ENCODE measurements around the gene CCDC127. TPM values are rescaled to one million over a fixed set of nuclear protein-coding genes. Genes with fewer than 3 reads are reported as not detected.
"Not testable (repeated sequence)": the region's sequence is repeated elsewhere in the genome, so short reads cannot be mapped to it uniquely, and the experiment has no call there.

The CCDC127 gene
- total RNA-seq, 2 donors from 2014 or later = 8.4 to 9.7 TPM

GRCh38 chr5:219991-220390 lies 2.0 kb upstream of the CCDC127 start:
- peak overlapping the region; percentile 81 for H3K4me3 Mint-ChIP-seq
- H3K9me3 Mint-ChIP-seq = no peaks in the 10 kb centered on the region
- Histone ChIP-seq H3K27me3 (ENCODE audit: control insufficient read depth, insufficient read depth, low read length, poor library complexity, severe bottlenecking) (no peaks in the 10 kb centered on the region), H3K9ac (ENCODE audit: extremely low read depth, low read length, poor library complexity, severe bottlenecking) (no peak overlapping the region), H3K9me3 (ENCODE audit: control insufficient read depth, low read length) (no peaks in the 10 kb centered on the region), H3K27ac (ENCODE audit: low read depth, low read length) (no peak overlapping the region), H3K4me1 (ENCODE audit: control insufficient read depth, insufficient read depth, low read length) (no peaks in the 10 kb centered on the region), H3K36me3 (ENCODE audit: control insufficient read depth, insufficient read depth, low read length) (peaks cover 5% of the 10 kb centered on the region), H3K4me3 (ENCODE audit: low read length) (peak overlapping the region; percentile 87)
- peaks cover 14% of the 10 kb centered on the region for H3K36me3 Mint-ChIP-seq (ENCODE audit: low read depth)
- H3K27me3 Mint-ChIP-seq (ENCODE audit: insufficient read depth) = no peaks in the 10 kb centered on the region
- no peak for DNase-seq
- no peak overlapping the region for H3K27ac Mint-ChIP-seq
- whole genome bisulfite sequencing, 2 experiments (ENCODE audit: insufficient coverage in 1 of 2, insufficient read length in 1 of 2) = 80 to 84% methylated on average over 4 of the region's 4 CpGs
- TF ChIP-seq CTCF (conservative IDR thresholded peaks at IDR 0.05) = no peak
- H3K4me1 Mint-ChIP-seq = peaks cover 24% of the 10 kb centered on the region

GRCh38 chr5:219460-219863 lies 1.5 kb upstream of the CCDC127 start:
- peaks cover 24% of the 10 kb centered on the region for H3K4me1 Mint-ChIP-seq
- peak overlapping the region; percentile 81 for H3K4me3 Mint-ChIP-seq
- peaks cover 10% of the 10 kb centered on the region for H3K36me3 Mint-ChIP-seq (ENCODE audit: low read depth)
- H3K27me3 ChIP-seq (ENCODE audit: control insufficient read depth, insufficient read depth, low read length, poor library complexity, severe bottlenecking) = no peaks in the 10 kb centered on the region
- TF ChIP-seq CTCF (conservative IDR thresholded peaks at IDR 0.05) = no peak
- peak overlapping the region; percentile 74 for H3K9ac ChIP-seq (ENCODE audit: extremely low read depth, low read length, poor library complexity, severe bottlenecking)
- H3K4me1 ChIP-seq (ENCODE audit: control insufficient read depth, insufficient read depth, low read length) = no peaks in the 10 kb centered on the region
- H3K27me3 Mint-ChIP-seq (ENCODE audit: insufficient read depth) = no peaks in the 10 kb centered on the region
- no peak overlapping the region for H3K27ac Mint-ChIP-seq
- no peaks in the 10 kb centered on the region for H3K9me3 Mint-ChIP-seq
- H3K27ac ChIP-seq (ENCODE audit: low read depth, low read length) = no peak overlapping the region
- peak overlapping the region; percentile 87 for H3K4me3 ChIP-seq (ENCODE audit: low read length)
- H3K36me3 ChIP-seq (ENCODE audit: control insufficient read depth, insufficient read depth, low read length) = peaks cover under 1% of the 10 kb centered on the region
- WGBS, 2 experiments (ENCODE audit: insufficient coverage in 1 of 2, insufficient read length in 1 of 2) = 33 to 39% methylated on average over 8 to 9 of the region's 9 CpGs
- no peaks in the 10 kb centered on the region for H3K9me3 ChIP-seq (ENCODE audit: control insufficient read depth, low read length)
- DNase-seq = peak; percentile 58

- peak; percentile 81 for DNase-seq
- H3K36me3 Mint-ChIP-seq (ENCODE audit: low read depth) = peaks cover 18% of the 10 kb centered on the region
Measured at GRCh38 chr5:218457-219291, 721 bp upstream of the CCDC127 start.

GRCh38 chr5:216076-216475 lies 1.9 kb downstream of the CCDC127 start:
- not testable (repeated sequence) for H3K27ac Mint-ChIP-seq, H3K4me3 Mint-ChIP-seq

More at GRCh38 chr5:218457-219291, 721 bp upstream of the CCDC127 start:
- Histone ChIP-seq H3K4me1 (ENCODE audit: control insufficient read depth, insufficient read depth, low read length) (no peaks in the 10 kb centered on the region), H3K4me3 (ENCODE audit: low read length) (peak overlapping the region; percentile 87), H3K36me3 (ENCODE audit: control insufficient read depth, insufficient read depth, low read length) (peaks cover 5% of the 10 kb centered on the region), H3K27ac (ENCODE audit: low read depth, low read length) (no peak overlapping the region), H3K27me3 (ENCODE audit: control insufficient read depth, insufficient read depth, low read length, poor library complexity, severe bottlenecking) (no peaks in the 10 kb centered on the region), H3K9me3 (ENCODE audit: control insufficient read depth, low read length) (no peaks in the 10 kb centered on the region), H3K9ac (ENCODE audit: extremely low read depth, low read length, poor library complexity, severe bottlenecking) (peak overlapping the region; percentile 74)
- H3K9me3 Mint-ChIP-seq = no peaks in the 10 kb centered on the region
- H3K4me3 Mint-ChIP-seq = peak overlapping the region; percentile 81
- H3K27ac Mint-ChIP-seq = peak overlapping the region; percentile 90
- no peaks in the 10 kb centered on the region for H3K27me3 Mint-ChIP-seq (ENCODE audit: insufficient read depth)
- H3K4me1 Mint-ChIP-seq = peaks cover 24% of the 10 kb centered on the region
- peak; percentile 20 for TF ChIP-seq CTCF (conservative IDR thresholded peaks at IDR 0.05)
- WGBS, 2 experiments (ENCODE audit: insufficient coverage in 1 of 2, insufficient read length in 1 of 2) = 0 to 1% methylated on average over 30 to 73 of the region's 73 CpGs

GRCh38 chr5:215256-215655 lies 2.7 kb downstream of the CCDC127 start:
- H3K4me3 Mint-ChIP-seq; H3K27ac Mint-ChIP-seq; H3K27me3 ChIP-seq (ENCODE audit: control insufficient read depth, insufficient read depth, low read length, poor library complexity, severe bottlenecking); H3K27me3 Mint-ChIP-seq (ENCODE audit: insufficient read depth); DNase-seq; H3K36me3 ChIP-seq (ENCODE audit: control insufficient read depth, insufficient read depth, low read length); H3K4me3 ChIP-seq (ENCODE audit: low read length); H3K27ac ChIP-seq (ENCODE audit: low read depth, low read length); H3K9me3 Mint-ChIP-seq; H3K9ac ChIP-seq (ENCODE audit: extremely low read depth, low read length, poor library complexity, severe bottlenecking); H3K9me3 ChIP-seq (ENCODE audit: control insufficient read depth, low read length); H3K4me1 ChIP-seq (ENCODE audit: control insufficient read depth, insufficient read depth, low read length): not testable (repeated sequence)
- WGBS, 2 experiments (ENCODE audit: insufficient coverage in 1 of 2, insufficient read length in 1 of 2) = 83% methylated on average over 1 of the region's 2 CpGs; no CpG with 5 or more reads in 1 of the 2 experiments
- H3K36me3 Mint-ChIP-seq (ENCODE audit: low read depth) = peaks cover 19% of the 10 kb centered on the region
- H3K4me1 Mint-ChIP-seq = peaks cover 11% of the 10 kb centered on the region

More at GRCh38 chr5:216076-216475, 1.9 kb downstream of the CCDC127 start:
- H3K9me3 Mint-ChIP-seq; H3K9me3 ChIP-seq (ENCODE audit: control insufficient read depth, low read length); DNase-seq; H3K9ac ChIP-seq (ENCODE audit: extremely low read depth, low read length, poor library complexity, severe bottlenecking); H3K4me3 ChIP-seq (ENCODE audit: low read length); H3K27me3 Mint-ChIP-seq (ENCODE audit: insufficient read depth); H3K27me3 ChIP-seq (ENCODE audit: control insufficient read depth, insufficient read depth, low read length, poor library complexity, severe bottlenecking); H3K36me3 ChIP-seq (ENCODE audit: control insufficient read depth, insufficient read depth, low read length); H3K27ac ChIP-seq (ENCODE audit: low read depth, low read length); H3K4me1 ChIP-seq (ENCODE audit: control insufficient read depth, insufficient read depth, low read length): not testable (repeated sequence)
- peaks cover 19% of the 10 kb centered on the region for H3K36me3 Mint-ChIP-seq (ENCODE audit: low read depth)
- H3K4me1 Mint-ChIP-seq = peaks cover 17% of the 10 kb centered on the region
- WGBS, 2 experiments (ENCODE audit: insufficient coverage in 1 of 2, insufficient read length in 1 of 2) = 91% methylated on average over 6 of the region's 10 CpGs; no CpG with 5 or more reads in 1 of the 2 experiments
